ENCODE results near the gene PPP1R10.
A peak's percentile ranks its signal among the peaks of the same experiment; 100 is the strongest.
"Not testable (repeated sequence)": the region's sequence is repeated elsewhere in the genome, so short reads cannot be mapped to it uniquely, and the experiment has no call there.

PPP1R10 gene

GRCh38 chr6:30616811-30617564 is at the start of gene PPP1R10:
Gene PPP1R10, minus strand, starts transcription at chr6:30617243. Its CDS starts 7,299 bp downstream, at chr6:30609944.
- DNase-seq: peak; percentile 92

- DNase-seq: peak; percentile 51
Measured at GRCh38 chr6:30666300-30666699, 49.3 kb upstream of the PPP1R10 start.

- DNase-seq: no peak
Measured at GRCh38 chr6:30664994-30665767, 48.1 kb upstream of the PPP1R10 start.

- not testable (repeated sequence) for DNase-seq
Measured at GRCh38 chr6:30657922-30658321, 40.9 kb upstream of the PPP1R10 start.

GRCh38 chr6:30657454-30657853 is 40.4 kb upstream of the PPP1R10 start:
- DNase-seq: no peak

GRCh38 chr6:30656513-30656912 is 39.5 kb upstream of the PPP1R10 start:
- no peak for DNase-seq

GRCh38 chr6:30655743-30656094 is 38.7 kb upstream of the PPP1R10 start:
- DNase-seq: no peak

GRCh38 chr6:30654798-30655742 is 38.0 kb upstream of the PPP1R10 start:
- no peak for DNase-seq

GRCh38 chr6:30651143-30651542 is 34.1 kb upstream of the PPP1R10 start:
- DNase-seq: no peak

- DNase-seq: peak; percentile 78
Measured at GRCh38 chr6:30647242-30648116, 30.4 kb upstream of the PPP1R10 start.

- peak; percentile 93 for DNase-seq
Measured at GRCh38 chr6:30646450-30647241, 29.6 kb upstream of the PPP1R10 start, which contains the start of gene C6orf136. Gene C6orf136, plus strand, starts transcription at chr6:30647133. Its CDS starts 99 bp downstream, at chr6:30647232.

GRCh38 chr6:30645989-30646388 is 28.9 kb upstream of the PPP1R10 start:
- no peak for DNase-seq

GRCh38 chr6:30644769-30645168 is 27.7 kb upstream of the PPP1R10 start:
- DNase-seq: no peak

- no peak for DNase-seq
Measured at GRCh38 chr6:30643656-30644055, 26.6 kb upstream of the PPP1R10 start.

GRCh38 chr6:30641048-30641447 is 24.0 kb upstream of the PPP1R10 start:
- DNase-seq: no peak

- DNase-seq: no peak
Measured at GRCh38 chr6:30640481-30640880, 23.4 kb upstream of the PPP1R10 start.

- no peak for DNase-seq
Measured at GRCh38 chr6:30635834-30636233, 18.8 kb upstream of the PPP1R10 start.

GRCh38 chr6:30626484-30627366 is 9.7 kb upstream of the PPP1R10 start, which contains the start of gene ATAT1:
Gene ATAT1, plus strand, starts transcription at chr6:30626874.
- DNase-seq: peak; percentile 89

GRCh38 chr6:30625511-30625910 is 8.5 kb upstream of the PPP1R10 start:
- DNase-seq: no peak

- no peak for DNase-seq
Measured at GRCh38 chr6:30619561-30619960, 2.5 kb upstream of the PPP1R10 start.
